GM19023 (cell line): Measurements from ENCODE around the gene SMAD2.
"Not testable (repeated sequence)": the region's sequence is repeated elsewhere in the genome, so short reads cannot be mapped to it uniquely, and the experiment has no call there.

Experiments used
- ATAC-seq: cut with Tn5 transposase; IDR thresholded peaks from one replicate; pipeline ENCODE4 v1.9.1; 2021; ENCODE audit warnings: mild to moderate bottlenecking, moderate library complexity; ENCODE audit not compliant: unreplicated experiment

The SMAD2 gene

DNA sequence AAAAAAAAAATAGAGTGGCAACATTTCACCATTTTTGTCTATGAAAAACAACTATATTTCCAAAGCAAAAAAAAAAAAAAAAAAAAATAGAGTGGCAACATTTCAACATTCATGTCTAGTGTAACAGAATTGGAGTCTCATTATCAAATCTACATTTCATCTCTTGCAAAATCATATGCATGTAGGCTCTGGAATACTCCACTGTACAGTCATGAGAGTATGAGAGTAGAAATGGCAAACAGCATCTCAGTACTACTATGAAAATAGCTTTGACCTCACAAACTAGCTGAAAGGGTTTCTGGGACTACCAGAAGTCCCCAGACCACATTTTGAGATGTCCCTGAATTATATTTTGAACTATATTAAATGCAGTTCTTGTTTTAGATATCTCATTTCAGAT lies 82.8 kb downstream of the SMAD2 start:
- no peak for ATAC-seq

DNA sequence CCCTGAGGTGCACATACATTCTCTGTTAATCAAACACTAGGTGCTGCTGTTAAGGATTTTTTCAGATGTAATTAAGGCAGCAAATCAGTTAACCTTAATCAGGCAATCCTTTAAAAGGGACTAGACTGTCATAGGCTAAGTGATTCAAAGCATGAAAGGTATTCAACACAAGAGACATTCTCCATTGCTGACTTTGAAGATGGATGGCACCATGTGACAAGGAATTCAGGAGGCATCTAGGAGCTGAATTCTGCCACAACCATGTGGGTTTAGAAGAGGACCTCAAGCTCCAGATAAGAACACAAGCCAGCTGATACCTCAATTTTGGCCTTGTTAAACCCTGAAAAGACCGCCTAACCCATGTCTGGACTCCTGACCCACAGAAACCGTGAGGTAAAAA lies 84.0 kb downstream of the SMAD2 start:
- no peak for ATAC-seq

DNA sequence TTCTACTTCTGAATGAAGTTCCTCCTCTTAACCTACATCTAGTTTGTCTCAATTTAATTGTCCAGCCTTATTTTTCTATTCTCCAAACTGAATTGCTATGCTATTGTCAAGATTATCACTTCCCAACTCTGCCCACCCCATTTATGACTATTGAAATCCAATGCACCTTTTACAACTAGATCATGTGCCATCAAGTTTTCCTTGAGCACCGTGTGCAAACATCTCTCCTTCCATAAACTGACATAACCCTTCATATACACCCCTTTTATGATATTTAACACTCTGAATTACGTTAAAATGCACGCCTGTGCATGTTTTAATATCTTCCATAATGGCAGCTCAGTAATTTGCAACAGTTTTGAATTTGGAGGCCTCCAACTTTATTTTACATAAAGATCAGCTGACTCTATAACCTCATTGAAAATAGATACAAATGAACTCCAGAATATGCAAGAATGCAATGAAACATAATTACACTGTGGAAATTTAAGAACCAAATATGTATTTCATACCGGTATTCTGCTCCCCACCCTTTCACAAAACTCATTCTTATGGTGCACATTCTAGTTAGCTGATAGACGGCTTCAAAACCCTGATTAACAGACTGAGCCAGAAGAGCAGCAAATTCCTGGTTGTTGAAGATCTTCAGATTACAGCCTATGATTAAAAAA lies 85.5 kb downstream of the SMAD2 start:
- no peak for ATAC-seq

DNA sequence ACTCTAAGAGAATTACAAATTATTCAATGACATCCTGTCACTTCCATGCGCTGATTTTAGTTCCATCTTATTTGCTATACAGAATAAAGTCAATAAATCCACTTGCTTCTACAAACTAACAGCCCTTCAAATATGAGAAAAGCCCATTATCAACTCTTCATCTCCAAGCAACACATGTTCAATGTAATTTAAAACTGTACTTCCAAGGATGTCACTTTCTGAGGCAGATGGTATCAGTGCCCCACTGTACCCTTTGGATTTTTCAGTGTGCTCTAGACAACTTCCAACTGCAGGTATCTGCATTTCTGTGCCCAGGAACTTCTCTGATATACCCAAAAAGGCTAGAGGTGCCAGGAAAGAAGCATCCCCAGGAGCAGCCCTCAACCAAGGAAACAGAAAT lies 87.6 kb downstream of the SMAD2 start:
- ATAC-seq: no peak

DNA sequence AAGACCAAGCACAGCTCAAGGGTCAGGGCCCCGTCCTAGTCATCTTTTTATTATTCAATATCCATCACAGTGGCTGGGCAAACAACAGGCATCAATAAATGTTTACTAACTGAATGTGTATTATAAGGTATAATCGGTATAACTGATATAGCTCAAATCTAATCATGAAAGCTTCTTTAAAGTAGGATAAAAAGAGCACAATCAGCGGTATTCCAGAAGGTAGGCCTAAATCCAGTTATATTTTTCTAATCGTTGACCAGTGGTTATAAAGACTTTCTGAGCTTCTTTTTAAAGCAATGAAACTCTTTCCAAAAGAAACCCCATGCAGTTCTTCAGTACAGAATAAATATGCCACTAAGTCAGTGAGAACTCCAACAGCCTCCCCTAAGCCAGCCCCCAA lies 92.1 kb downstream of the SMAD2 start:
- no peak for ATAC-seq

DNA sequence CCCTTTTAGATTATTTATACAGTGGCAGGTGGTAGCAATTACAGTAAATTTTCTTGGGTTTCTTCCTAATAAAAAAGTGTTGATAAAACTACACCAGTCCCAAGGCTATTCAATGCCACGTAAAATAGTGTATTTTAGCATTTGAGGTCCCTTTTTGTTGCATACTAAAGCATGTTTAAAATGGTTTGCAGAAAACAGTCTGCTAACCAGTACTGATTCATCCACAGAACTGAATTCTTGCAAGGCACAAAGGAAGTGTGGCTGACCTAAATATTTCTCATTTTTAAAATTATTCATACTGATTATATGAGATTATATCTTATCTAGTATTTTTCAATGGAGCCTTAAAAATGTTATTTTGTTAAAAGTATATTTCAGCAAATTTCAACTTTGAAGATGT lies 98.1 kb downstream of the SMAD2 start:
- ATAC-seq: no peak

DNA sequence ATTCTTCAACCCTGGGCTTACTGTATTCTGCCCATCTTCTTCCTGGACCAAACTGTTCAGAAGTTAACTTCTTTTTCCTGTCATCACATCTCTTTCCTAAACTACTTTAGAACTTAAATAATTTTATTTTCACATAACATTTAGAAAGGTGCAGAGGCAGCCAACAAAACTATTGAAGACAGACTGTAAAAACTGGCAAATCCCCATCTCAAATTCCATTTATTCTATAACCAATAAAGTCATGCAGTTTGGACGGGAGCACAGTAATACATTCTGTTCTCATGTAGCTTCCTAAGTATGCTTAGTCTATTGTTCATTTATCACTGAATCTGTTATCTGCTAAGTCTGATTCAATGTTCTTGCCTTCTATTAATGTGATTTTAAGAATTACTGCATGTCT lies 99.1 kb downstream of the SMAD2 start:
- ATAC-seq: no peak

DNA sequence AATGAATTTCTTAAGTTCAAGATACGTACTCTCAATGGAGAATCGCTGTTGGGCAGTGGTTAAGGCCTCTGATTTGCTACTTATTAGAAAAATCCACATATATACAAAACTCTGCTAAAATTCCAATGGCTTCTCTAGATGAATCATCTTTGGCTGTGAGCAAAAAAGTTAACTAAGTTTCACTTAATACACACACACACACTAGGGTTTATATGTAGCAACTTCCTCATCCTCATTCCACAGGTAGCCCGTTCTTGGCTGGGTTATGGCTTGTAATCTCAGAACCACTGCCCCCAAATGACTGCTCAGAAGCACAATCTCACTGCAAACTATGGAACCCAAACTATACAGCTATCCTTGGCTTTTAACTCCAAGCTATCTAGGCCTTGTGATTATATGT lies 99.7 kb downstream of the SMAD2 start:
- ATAC-seq: no peak

DNA sequence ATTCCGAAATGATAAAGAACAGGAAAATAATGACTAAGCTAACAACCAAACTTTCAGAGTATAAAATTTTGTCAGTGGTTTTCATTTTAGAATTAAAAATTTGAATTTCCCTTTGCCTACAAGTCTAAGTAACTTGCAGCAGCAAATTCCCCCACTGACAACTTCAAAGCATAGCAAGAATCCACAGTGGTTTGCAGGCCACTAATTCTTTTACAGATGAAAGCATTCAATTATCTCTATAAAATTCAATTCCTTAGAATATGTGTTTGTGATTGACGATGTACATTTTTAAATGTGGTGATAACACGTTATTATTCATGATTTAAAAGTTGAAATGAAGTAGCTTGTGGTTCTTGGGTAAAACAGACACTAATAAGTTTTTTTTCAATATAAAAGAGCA lies 100.6 kb downstream of the SMAD2 start:
- ATAC-seq: no peak

DNA sequence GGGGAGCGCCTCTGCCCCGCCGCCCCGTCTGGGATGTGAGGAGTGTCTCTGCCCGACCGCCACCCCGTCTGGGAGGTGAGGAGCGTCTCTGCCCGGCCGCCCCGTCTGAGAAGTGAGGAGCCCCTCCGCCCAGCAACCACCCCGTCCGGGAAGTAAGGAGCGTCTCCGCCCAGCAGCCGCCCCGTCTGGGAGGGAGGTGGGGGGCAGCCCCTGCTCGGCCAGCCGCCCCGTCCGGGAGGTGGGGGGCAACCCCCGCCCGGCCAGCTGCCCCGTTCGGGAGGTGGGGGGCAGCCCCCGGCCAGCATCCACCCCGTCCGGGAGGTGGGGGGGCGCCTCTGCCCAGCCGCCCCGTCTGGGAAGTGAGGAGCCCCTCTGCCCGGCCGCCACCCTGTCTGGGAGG lies 102.4 kb downstream of the SMAD2 start:
- not testable (repeated sequence) for ATAC-seq

DNA sequence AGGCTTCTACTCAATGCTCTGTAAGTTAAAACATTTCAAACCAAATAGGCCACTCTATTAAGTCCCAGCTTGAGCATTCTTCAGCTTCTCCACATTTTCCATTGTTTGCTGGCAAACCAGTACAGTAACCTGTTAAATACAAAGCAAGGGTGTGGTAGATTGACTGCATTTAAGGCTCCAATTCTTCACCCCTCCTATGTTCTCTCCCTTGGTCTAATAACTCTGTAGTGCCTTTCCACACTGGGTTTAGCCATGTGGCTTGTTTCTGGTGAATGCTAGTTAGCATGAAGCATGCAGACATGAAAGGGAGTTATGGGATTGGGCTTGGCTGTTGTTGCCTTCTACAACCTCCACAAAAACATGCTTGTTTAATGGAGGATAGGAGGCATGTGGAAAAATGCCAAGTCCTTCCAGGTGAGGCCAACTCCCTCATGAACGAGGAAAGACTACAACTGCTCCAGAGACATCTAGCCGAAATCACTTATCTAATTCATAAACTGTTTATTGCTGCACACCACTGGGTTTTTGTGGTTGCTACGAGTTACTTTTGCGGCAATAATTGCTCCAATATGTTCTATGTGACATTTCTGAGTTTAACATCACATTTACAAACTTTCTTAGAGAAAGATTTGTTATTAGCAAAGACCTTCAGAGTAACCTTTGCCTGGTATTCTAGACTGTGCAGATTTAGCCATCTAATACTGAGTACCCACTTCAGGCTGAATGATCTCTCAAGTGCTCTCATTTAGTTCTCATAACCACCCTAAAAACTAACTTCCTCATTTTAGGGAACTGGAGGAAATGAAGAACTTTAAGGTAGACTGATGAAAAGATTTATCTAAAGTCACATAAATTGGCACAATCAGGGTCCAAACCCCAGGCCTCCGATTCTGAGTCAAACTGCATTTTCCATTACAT lies 104.0 kb downstream of the SMAD2 start:
- ATAC-seq: no peak

DNA sequence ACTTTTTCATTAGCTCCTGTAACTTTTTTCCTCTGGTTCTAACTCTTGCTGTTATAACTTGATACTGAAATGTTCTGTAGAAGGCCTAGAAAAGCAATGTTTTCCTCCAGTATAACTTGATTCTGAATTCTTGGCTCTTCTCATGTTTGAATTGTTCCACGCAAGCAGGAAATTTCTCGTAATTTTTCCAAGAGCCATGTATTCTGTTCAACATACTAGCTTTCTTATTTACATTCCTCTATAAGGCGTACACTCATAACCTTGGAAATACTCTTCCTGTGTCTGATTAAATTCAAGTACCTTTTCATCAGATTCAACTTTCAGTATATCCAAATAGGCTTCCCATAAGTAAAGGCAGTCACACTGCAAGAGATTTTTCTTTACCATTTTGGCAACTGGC lies 109.1 kb downstream of the SMAD2 start:
- no peak for ATAC-seq

DNA sequence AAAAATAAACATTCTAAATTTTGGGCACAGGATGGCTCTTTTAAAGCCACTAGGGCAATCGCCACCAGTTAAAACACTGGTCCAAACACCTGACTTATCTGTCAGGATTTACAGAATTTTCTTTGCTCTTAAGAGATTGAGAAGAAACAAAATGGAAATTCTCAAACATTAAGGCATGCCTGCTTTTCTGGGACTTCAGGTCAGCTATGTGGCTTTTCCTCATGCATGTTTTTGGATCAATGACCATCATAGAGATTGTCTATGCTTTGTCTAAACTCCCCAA lies 112.7 kb downstream of the SMAD2 start:
- ATAC-seq: no peak

DNA sequence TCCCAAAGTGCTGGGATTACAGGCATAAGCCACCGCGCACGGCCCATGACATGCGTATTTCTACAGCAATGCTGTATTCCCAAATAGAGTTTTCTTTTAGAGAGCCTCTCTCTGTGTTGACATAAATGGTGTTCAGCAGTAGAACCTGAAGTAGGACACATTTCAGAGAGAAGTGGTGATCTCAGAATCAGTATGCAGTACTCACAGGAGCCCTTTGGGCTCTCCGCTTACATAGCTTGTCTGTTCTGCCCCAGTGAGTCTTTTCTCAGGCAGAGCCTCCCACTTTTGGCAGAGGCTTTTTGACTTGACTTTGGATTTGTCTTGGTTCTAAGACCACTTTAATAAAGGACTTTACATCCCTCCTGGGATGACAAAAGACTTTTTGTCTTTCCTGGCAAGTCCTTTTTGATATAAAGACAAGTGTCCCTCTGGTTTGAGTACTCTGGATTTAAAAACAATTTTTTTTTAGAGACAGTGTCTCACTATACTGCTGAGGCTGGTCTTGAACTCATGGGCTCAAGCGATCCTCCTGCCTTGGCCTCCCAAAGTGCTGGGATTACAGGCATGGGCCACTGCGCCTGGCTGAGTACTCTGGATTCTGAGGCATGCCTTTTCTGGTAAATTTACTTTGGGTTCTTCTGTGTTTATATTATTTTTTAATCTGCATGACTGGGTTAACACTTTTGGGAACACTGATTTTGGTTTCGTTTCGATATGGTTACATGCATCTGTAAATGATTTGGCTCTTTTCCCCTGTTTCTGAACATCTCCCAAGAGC lies 113.3 kb downstream of the SMAD2 start:
- ATAC-seq: no peak

DNA sequence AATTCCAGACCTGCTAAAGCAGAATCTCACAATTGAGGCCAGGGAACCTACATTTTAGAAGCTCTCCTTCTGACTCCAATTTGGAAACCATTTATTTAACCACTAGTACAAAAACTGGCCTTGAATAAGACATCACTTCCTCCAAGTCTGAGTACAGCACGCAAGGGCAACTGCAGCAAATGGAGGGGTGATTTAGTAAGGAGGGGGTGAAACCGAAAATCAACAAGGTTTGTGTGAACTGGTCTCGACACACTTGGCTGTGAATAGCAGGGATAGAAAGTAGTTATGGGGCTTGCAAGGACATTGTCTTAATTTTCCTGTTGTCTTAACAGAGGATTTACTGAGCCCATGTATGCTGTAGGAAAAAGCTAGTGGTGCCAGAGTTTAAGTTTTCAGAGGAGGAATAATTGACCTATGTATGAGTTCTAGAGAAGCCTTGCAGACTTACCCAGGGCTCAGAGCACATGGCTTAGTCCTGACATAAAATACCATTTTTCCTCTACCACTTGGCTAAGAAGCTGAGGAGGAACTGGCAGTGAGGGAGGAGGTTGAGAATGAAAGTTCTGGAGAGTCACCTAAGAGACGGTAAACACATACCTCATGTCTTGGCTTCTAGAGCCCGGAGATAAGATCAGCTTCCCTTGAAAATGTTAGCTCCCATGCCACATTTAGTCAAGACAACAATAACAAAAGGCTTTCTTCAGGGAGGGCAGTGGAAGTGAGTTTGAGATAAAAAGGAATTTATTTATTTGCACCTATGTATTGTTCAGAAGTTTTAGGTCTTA lies 114.8 kb downstream of the SMAD2 start:
- ATAC-seq: no peak

DNA sequence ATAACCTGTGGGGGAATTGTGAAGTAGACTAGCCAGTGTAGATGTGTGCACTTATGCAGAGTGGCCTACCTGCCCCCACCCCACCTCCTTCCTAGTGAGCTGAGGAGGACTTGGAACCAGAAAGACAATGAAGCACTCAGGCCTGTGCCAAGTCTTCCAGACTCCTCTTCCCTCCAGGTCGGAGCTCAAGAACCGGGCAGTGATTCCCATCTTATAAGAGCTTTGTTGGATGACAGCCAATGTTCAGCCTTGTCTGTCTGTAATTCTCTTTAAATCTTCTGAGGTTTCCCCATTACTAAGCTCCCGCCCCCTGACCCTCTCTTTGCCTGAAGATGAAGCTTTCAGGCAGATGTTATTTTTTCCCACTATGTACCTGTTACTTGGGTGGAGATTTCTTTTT lies 121.0 kb downstream of the SMAD2 start:
- no peak for ATAC-seq

DNA sequence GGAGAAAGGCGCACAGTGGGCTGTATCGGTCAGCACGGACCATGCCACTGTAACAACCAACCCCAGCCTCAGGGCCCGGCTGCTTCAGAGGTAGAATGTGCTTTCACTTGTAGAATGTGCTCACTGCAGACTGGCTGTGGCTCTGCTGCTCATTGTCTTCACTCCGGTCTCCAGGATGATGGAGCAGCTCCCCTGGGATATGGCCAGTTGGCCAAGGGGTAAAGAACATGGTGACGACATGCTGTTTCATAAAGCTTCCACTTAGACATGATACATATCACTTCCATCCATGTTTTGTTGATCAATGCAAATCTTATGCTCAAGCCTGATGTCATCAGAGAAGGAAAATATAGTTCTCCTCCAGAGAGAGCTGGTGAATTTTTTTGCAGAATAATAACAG lies 127.7 kb downstream of the SMAD2 start:
- no peak for ATAC-seq

DNA sequence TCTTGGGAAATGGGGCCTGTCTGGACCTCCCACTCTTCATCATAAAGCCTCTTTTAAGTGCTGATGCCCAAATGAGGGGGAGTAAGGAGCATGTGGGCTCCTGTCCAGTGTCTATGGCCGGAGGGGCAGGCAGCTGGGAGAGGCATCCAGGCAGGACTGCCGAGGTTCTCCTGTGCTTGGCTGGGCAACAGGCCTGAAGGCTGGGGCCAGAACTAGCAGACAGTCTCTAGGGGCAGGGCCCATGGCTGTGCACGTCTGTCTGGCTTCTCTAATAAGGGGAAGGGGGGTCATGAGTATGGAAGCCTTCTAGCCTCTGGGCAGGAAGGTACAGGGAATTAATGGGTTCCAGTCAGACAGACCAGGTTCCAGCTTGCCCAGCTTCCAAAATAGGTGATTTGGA lies 128.6 kb downstream of the SMAD2 start:
- ATAC-seq: no peak

DNA sequence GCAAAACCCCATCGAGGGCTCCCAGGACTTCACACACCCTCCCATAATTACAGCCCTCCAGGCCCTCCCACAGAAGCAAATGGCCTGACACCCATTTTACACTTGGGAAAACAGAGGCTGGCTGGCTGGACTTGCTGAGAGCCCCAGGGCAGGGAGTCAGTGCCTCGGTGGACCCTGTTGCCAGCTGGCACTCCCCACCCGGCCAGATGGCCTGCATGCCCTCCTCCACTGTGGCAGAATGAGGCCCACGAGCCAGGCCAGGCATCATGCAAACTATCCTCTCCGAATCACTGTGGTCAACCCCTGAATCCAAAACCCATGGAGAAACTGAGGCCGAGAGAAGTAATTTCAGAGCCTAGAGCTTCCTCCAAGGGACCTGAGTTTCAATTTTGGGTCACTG lies 129.7 kb downstream of the SMAD2 start:
- ATAC-seq: no peak

DNA sequence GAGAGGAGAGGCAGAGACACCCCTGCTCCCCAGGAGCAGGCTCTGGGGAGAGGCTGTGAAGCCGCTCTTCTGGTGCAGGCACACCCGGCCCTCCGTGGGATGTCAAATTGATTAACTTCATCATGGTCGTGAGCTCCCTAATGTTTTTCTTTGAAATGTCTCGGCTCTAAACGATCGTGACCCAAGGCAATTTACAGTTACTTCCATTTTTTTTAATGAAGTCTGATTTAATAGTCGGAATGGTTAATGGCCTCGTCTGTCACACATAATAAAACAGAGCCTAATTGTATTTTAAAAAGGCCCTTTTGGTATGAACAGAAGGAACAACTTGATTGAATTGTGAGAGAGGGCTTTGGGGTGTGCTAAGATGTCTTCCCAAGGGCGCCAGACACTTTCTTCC lies 130.2 kb downstream of the SMAD2 start:
- no peak for ATAC-seq

DNA sequence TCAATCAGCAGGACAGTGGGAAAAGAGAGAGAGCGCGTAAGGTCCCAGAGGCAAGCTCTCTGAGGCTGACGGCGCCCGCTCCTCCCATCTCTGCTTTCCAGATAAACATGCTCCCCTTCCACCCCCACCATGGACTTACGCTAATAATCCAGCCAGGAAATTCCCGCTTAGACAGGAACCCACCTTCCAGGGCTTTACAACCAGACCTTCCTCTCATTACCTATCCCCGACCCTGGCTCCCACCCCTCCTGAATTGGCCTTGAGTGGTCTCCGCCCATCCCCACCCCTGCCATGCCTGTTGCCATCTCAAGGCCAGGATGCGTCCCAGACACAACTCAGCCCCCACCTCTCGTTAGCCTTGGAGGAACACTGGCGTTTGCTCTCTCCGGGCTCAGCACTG lies 131.1 kb downstream of the SMAD2 start:
- ATAC-seq: no peak
